ENCODE measurements around the gene KDM4C.

KDM4C gene

GRCh38 chr9:7148243-7148765, 390.5 kb downstream of the KDM4C start:
- DNase-seq, result no peak

- no peak for DNase-seq
These were observed 391.5 kb downstream of the KDM4C start for GRCh38 chr9:7149258-7149657.

- no peak for DNase-seq
These were observed 392.5 kb downstream of the KDM4C start for GRCh38 chr9:7150153-7150890.

DNA sequence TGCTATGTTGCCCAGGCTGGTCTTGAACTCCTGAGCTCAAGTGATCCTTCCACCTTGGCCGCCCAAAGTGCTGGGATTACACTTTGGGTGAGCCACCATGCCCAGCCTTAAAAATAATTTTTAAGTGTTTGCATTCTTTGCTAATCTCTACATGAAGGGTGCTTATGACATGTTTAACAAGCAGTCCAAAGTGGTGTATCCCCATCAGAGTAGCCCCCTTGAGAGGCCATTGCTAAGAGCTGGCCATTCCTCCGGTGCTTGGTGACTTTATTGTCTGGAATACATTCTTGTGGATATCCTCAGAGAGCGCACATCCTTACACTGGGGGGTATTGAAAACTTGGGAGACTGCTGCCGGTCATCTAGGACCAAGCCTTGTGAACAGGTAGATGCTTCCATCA, 395.4 kb downstream of the KDM4C start:
- no peak for DNase-seq

DNA sequence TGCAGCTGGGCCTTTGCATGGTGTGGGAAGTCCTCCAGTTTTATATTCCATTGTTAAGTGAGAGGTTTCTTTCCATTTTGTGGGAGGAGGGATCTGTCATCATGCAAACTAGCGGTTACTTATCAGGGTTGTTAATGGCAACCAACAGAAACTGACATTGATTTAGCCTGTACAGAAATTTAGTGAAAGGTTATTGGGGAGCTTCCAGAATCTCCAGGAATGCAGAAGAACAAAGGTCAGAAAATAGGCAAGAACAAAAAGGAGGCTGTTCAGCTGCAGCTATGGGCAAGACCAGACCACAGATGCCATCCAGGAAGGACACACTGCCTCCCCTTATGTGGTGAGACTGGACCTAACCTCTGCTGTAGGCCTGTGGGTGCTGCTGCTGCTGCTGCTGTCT, 395.8 kb downstream of the KDM4C start:
- no peak for DNase-seq

GRCh38 chr9:7154003-7154619, 396.3 kb downstream of the KDM4C start:
- DNase-seq, result no peak

- no peak for DNase-seq
These were observed 396.9 kb downstream of the KDM4C start for GRCh38 chr9:7154650-7155049.

GRCh38 chr9:7161469-7161868, 403.7 kb downstream of the KDM4C start:
- no peak for DNase-seq

GRCh38 chr9:7163932-7164331, 406.2 kb downstream of the KDM4C start:
- DNase-seq, result no peak

DNA sequence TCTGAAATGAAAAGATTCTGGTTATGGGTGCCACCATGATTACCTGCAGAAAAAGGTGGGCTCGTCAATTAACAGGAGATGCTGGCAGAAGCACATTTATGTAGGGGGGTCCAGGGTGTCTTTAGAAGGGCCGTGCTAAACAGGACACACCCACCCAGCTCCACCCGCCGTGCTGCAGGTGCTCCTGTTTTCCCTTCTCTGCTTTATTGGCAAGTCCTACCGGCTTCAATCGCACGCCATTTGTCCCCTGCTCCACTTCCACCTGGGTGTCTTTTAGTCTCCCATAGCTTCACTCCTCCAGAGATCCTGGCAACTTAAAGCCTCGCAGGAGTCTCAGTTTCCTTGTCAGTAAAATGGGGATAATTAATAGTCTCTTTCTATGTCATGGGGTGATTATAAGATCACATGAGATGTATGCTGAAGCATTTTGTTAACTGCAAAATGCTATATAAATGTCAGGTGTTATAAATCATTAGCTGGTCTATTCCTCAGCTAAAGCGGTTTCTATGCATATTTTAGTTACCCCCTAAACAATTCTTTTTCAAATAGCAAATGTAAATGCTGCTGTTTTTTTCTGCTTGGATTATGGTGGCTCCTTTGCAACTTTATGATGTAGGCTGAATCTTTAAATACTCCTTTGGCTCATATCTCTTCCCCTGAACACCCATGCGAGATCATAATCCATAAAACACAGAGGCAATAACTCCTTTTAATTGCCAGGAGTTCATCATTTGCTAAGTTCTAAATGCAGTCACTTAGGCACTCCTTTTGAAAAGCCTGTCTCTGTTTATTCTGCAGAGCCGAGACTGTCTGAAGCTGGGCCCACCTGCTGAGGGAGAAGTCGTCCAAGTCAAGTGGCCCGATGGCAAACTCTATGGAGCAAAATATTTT, 406.9 kb downstream of the KDM4C start:
- no peak for DNase-seq

DNA sequence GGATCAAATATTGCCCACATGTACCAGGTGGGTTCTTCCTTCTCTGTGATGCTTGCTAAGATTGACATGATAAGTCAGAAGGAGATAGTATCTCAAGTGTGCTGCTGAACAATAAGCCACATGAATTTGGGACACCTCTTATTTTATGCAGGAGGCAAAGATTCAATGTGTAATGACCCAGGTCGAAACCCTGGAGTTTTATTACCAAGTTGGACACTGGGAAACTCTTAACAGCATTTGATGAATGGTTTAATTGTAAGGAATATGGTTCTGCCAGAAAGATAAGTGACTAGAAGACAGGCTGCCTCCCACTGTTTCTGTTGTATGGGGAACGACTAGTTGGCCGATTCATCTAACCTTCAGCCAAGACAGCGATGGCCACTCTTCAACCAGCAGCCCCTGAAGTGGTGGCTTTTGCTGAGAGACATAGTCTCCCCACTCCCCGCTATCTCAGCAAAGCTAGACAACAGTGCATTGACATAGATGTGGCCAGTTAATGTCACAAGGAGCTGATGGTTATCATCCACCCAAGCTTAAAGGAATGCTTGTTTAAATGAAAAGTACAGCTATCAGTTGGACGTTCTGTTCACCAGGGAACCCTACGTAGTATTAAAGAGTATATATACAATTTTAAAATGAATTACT, 407.7 kb downstream of the KDM4C start:
- DNase-seq, result no peak

- no peak for DNase-seq
These were observed 408.3 kb downstream of the KDM4C start for GRCh38 chr9:7166074-7166473.

GRCh38 chr9:7169717-7170389, 412.1 kb downstream of the KDM4C start:
- DNase-seq, result no peak

- DNase-seq, result no peak
These were observed 413.8 kb downstream of the KDM4C start for GRCh38 chr9:7171396-7172153.

DNA sequence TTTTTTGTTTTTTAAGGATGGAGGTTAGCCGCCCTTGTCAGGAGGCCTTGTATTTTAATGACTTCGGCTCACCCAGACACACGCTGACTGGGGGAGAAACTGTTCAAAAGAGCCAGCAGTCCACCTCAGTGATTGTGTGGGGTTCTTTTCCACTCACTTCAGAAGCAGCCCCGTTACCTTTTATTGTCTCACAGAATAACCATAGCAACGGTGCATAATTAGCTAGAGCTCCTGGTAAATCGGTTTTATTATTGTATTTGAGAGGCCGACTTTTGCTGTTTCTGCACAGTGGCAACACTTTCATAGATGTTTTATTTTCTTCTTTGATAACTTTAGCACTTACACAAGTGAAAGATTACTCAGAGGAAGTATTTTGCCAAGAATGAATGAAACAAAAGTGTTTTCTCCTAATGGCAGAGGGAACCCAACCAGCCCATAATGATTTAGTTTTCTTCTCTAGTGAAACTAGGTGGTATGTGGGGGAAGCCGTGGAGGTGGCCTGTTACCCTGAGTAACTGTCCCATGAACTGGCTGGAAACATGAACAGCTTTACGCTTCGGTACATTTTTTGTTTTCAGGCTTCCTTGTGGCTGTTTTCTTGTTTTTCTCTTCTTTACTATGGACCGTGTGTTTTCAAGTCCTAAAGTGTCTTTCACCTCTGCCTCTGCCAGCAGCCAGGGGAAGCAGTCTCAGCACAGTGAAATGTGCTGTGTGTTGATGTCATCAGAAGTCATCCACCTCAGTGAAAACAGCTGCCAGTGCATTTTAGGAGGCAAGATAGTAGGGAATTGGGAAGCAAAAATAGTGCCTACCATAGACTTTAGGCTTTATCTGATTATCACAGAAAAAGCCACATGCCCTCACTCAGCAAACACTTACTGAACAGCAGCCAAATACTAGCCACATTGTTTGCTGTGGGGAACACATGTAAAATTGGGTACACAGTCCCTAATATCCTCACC, 414.7 kb downstream of the KDM4C start:
- DNase-seq, result no peak

DNA sequence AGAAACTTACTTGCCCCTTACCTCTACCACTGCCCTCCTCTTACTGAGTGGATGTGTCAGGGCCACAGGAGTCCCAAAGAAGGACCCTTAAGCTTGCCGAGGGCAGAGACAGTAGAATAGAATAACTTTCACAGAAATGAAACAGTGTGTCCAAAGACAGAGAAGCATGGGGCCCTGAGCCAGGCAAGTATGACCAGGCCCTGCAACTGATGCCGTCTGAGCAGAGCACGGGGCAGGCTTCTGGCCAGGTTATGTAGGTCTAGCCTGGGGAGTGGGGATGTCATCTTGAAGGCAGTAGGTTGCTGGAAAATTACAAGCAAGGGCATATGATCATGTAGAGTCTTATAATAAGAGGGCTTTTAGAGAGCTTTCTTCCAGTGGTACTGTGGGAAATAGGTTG, 415.4 kb downstream of the KDM4C start:
- DNase-seq, result no peak

- DNase-seq, result no peak
These were observed 416.5 kb downstream of the KDM4C start for GRCh38 chr9:7174301-7174700.

- DNase-seq, result no peak
These were observed 417.1 kb downstream of the KDM4C start for GRCh38 chr9:7174884-7175283.

DNA sequence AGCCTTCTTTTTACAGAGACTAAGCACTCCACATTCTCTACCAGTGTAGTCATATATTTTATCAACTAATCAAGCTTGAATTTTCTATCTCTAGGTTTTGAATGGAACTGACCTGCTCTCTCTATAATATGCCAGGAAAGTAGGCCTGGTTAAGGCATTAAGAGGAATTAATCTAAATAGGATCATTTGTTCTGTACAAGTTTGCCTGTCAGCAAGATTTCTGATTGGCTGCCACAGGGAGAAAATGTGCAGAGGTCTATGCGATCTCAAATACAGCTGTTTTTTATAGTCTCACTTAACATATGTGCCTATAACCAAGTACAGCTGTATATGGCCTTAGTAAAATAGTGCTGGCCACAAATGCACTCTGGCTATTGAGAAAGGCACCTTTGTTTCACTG, 418.8 kb downstream of the KDM4C start:
- DNase-seq, result no peak

DNA sequence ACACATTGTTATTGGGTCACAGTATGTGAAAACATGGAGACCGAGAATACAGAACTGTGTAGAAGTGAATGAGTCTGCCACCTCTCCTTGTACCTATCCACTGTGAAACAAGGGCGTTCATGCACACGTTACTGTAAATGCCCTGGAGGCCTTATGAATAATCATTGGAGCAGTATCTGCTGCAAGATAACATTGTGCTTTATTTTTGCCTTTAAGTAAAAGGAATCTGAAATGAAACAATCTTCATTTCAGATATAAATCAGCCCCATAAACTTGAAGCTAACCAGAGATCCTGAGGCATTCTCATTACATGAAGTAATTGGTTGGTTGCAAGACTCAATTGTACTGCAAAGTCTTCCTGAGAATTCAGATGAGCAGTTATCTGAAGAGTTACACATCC, 419.6 kb downstream of the KDM4C start:
- no peak for DNase-seq

All from activated CD8-positive, alpha-beta memory T cell treated with anti-CD3 and anti-CD28 coated beads, Interleukin-2, amount 50 U/mL, for 48 hours (primary cell).